Left hindlimb (tissue), 1 donor: ENCODE data around the gene CLRN3.

Experiments used
- DNase-seq: peaks from one replicate; pipeline ENCODE4 v3.0.0-alpha.2; 2018

The CLRN3 gene

DNA sequence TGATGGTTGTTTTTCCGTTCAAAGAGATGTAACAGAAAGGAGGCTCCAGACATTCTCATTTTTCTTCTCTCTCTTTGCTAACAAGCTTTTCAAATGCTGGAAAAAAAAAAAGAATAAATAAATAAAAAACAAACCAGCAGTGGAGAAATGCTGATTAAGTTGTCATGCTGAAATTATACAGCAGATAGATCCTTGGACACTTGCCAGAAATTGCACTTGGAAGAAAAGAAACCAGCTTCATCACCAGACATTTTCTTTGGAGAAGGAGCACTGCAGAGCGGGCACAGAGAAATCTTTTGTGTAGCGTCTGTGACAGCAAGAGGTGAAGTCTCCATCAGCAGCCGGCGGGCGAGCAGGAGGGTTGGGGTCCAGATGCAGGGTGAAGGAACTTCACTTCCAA lies 55.8 kb downstream of the CLRN3 start:
- no peak for DNase-seq

DNA sequence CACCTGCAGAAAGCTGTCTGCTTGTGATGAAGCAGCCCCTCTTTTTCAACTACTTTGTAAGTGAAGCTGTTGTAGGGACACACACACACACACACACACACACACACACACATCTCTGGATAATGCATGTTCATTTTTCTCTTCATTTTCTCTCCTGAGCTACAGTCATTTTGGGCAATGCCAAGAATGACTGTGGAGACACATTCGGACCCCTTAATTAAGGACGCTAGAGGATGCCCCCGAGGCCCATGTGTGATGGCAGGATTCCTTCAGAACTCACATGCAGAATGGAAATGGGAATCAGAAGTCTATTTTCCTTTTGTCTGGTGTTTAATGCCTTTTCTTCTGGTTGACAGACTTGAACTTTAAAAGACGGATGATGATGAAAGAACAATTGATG lies 56.6 kb downstream of the CLRN3 start:
- no peak for DNase-seq

DNA sequence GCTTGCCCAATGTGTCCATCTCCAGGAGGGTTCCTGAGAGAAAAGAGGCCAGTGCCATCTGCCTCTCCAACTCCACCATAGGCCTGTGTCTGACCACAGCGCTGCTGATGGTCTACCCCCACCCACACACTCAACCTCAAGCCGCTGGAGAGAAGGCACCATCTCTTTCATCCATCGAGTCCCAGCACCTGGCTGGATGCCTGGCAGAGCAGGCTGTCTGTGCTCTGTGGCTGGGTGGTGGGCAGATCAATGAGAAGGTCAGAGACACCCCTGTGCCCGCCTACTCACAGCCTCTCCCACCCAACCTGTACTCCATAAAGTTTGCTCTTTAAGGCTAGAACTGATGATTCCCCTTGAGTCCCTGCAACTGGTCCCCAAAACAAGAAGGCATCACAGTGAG lies 58.0 kb downstream of the CLRN3 start:
- no peak for DNase-seq

DNA sequence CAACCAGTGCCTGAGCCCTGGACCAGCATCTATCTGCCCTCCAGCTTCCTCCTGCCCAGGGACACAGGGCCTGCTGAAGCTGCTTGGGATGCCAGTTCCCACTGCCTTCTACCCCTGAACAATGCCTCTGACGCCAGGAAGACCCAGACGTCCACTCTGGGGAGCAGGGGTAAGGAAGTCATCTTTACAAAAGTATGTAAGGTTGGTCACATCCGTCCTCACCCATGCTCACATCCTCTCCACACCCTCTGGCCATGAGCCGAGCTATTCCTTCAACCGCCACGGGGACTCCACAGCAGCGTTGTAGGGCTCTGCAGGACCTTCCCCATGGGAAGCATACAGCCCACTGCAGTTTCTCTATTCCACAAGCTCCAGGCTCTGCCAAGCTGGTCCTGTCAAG lies 58.5 kb downstream of the CLRN3 start:
- DNase-seq = no peak

DNA sequence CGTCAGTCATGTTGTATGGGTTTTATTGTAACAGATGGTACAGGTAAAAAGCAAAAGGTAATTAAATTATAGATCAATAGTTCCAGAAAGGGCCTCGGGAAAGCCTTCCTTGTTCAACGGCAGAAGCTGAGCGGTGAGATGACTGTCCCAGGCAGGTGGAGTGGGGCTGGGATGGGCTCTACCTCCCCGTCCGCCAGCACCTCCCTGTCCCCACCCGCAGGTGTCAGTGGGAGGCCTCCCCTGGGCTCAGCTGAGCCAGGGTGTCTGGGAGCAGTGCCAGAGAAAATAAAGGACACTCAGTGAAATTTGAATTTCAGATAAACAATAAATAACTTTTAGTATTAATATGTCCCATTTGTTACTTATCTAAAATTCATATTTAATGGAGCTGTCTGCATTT lies 58.9 kb downstream of the CLRN3 start:
- no peak for DNase-seq

DNA sequence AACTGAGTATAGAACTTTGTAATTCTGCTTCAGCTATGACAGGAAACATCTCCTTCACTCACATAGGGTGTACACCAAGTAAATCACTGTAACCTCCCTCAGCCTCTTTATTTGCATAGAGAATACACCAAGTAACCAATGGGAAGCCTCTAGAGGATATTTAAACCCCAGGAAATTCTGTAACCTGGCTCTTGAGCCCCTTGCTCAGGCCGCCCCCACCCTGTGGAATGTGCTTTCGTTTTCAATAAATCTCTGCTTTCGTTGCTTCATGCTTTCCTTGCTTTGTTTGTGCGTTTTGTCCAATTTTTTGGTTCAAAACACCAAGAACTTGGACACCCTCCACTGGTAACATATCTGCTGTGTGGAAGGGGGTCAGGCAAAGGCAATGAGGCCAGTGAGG lies 60.2 kb downstream of the CLRN3 start:
- no peak for DNase-seq

DNA sequence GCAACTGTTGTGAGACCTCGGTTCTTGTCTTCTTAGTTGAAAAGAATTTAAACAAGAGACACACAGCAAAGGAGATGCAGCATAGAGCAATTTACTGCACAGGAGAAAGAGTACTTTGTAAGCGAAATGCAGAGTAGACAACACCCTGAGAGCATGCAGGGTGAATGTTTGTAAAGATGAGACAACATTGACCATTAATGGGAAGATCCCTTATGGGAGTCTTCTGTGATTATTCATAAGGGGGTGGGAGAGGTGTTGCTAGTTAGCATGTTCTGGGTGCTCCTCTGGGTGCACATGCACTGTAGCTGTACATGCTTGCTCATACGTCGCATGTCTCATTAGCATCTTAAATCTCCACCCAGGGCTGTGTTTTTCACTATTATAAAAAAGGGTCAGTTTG lies 62.3 kb downstream of the CLRN3 start:
- no peak for DNase-seq
